Endothelial cell of umbilical vein (primary cell): ENCODE data around the gene SASH3. TPM values are rescaled to one million over a fixed set of nuclear protein-coding genes. Genes with fewer than 3 reads are reported as not detected.

Experiments used
- BruUV-seq: library from RNA; stranded (reverse); fragments of 400-500 nt; replicated peaks from 2 replicates; lab custom pipeline; 2021; lab: Mats Ljungman, UMichigan
- CTCF ChIA-PET: fragments of 300-600, 350-600 bp; sonication (Branson Sonifier 250); formaldehyde crosslinking; loops from one replicate; lab custom pipeline; 2021; ENCODE audit warnings: antibody characterized with exemption, inconsistent platforms; lab: Charles Lee
- POLR2A ChIA-PET: fragments of 300-600, 350-600 bp; sonication (Branson Sonifier 250); formaldehyde crosslinking; loops from one replicate; lab custom pipeline; 2021; ENCODE audit warnings: antibody characterized with exemption, inconsistent platforms; lab: Charles Lee
- DNase-seq: peaks from one replicate; pipeline ENCODE4 v3.0.0-alpha.2; 2011; ENCODE audit warnings: low read depth, low spot score
- FAIRE-seq: peaks from 2 replicates; lab custom pipeline; 2011; peaks lifted over from hg19 to GRCh38; lab: Jason Lieb, UNC
- H2AFZ ChIP-seq: 2 replicates; pipeline ENCODE4 v1.6.0; 2012; ENCODE audit warnings: low read depth, low read length, control low read depth, inconsistent platforms
- H3K27ac ChIP-seq: 2 replicates; pipeline ENCODE4 v1.5.1; 2011; ENCODE audit warnings: low read depth, mild to moderate bottlenecking, control low read depth, low read length, moderate library complexity; ENCODE audit not compliant: insufficient read depth
- H3K27me3 ChIP-seq, 2 experiments: 2 replicates each; pipeline versions ENCODE4 v1.6.0 to v1.6.1; 2011; ENCODE audit warnings: low read length in 2 of 2, mixed read lengths in 1 of 2; ENCODE audit not compliant: control insufficient read depth in 2 of 2, insufficient read depth in 2 of 2
- H3K36me3 ChIP-seq, 2 experiments: 2 replicates in 1 of 2; 3 replicates in 1 of 2; pipeline ENCODE4 v1.5.1; 2011; ENCODE audit warnings: low read length in 2 of 2, mild to moderate bottlenecking in 1 of 2, moderate library complexity in 1 of 2; ENCODE audit not compliant: control insufficient read depth in 2 of 2, insufficient read depth in 2 of 2; ENCODE audit errors: extremely low read depth in 1 of 2
- H3K4me1 ChIP-seq: 3 replicates; pipeline ENCODE4 v1.5.1; 2011; ENCODE audit warnings: mild to moderate bottlenecking, low read length; ENCODE audit not compliant: control insufficient read depth, insufficient read depth; ENCODE audit errors: extremely low read depth
- H3K4me2 ChIP-seq: 2 replicates; pipeline ENCODE4 v1.6.1; 2011; ENCODE audit warnings: low read length, control low read depth, mixed read lengths; ENCODE audit not compliant: insufficient read depth
- H3K4me3 ChIP-seq, 3 experiments: fragments of 200-600 bp in 1 of 3; sonication (generic), shearing (Covaris generic) in 1 of 3; replicated peaks in 1 of 3; 2 replicates each; pipeline ENCODE4 v1.5.1; 2011 to 2016; ENCODE audit warnings: control low read depth in 3 of 3, low read length in 3 of 3, mild to moderate bottlenecking in 2 of 3, inconsistent platforms in 1 of 3, low read depth in 1 of 3, moderate library complexity in 1 of 3; ENCODE audit not compliant: insufficient read depth in 1 of 3
- H3K79me2 ChIP-seq: 2 replicates; pipeline ENCODE4 v1.6.0; 2012; ENCODE audit warnings: low read length, inconsistent platforms; ENCODE audit not compliant: control insufficient read depth, insufficient read depth
- H3K9ac ChIP-seq: replicated peaks from 2 replicates; pipeline ENCODE3; 2011; ENCODE audit warnings: low read length, control low read depth; ENCODE audit not compliant: insufficient read depth; ENCODE audit errors: extremely low read depth
- H3K9me1 ChIP-seq: replicated peaks from 3 replicates; pipeline ENCODE4 v1.6.0; 2011; ENCODE audit warnings: mild to moderate bottlenecking, low read length; ENCODE audit not compliant: control insufficient read depth, insufficient read depth; ENCODE audit errors: extremely low read depth
- H3K9me3 ChIP-seq: replicated peaks from 2 replicates; pipeline ENCODE4 v1.5.1; 2012; ENCODE audit warnings: low read length, inconsistent platforms; ENCODE audit not compliant: control insufficient read depth, insufficient read depth
- H4K20me1 ChIP-seq: replicated peaks from 2 replicates; pipeline ENCODE3; 2011; ENCODE audit warnings: mild to moderate bottlenecking, low read length; ENCODE audit not compliant: control insufficient read depth, insufficient read depth; ENCODE audit errors: extremely low read depth
- EZH2 ChIP-seq: IDR thresholded peaks from 2 replicates; pipeline ENCODE4 v1.6.1; 2012; ENCODE audit warnings: borderline replicate concordance, low read depth, mild to moderate bottlenecking, moderate library complexity, low read length, inconsistent platforms; ENCODE audit not compliant: severe bottlenecking
- FOS ChIP-seq: IDR thresholded peaks from 2 replicates; pipeline ENCODE4 v1.6.1; 2011; ENCODE audit warnings: mild to moderate bottlenecking, low read length, moderate library complexity, borderline replicate concordance; ENCODE audit not compliant: insufficient read depth
- GATA2 ChIP-seq: IDR thresholded peaks from 2 replicates; pipeline ENCODE4 v1.7.0; 2011; ENCODE audit warnings: low read depth, mild to moderate bottlenecking, moderate library complexity, mixed read lengths, low read length; ENCODE audit not compliant: insufficient read length, insufficient read depth
- JUN ChIP-seq: IDR thresholded peaks from 2 replicates; pipeline ENCODE4 v1.6.1; 2011; ENCODE audit warnings: borderline replicate concordance, low read depth; ENCODE audit not compliant: insufficient read length, insufficient read depth
- MAX ChIP-seq: IDR thresholded peaks from 2 replicates; pipeline ENCODE4 v1.6.1; 2011; ENCODE audit not compliant: insufficient read depth, insufficient read length
- MYC ChIP-seq: IDR thresholded peaks from one replicate; pipeline ENCODE4 v1.6.1; 2011; ENCODE audit warnings: mild to moderate bottlenecking, low read depth, low read length
- POLR2A ChIP-seq: IDR thresholded peaks from 2 replicates; pipeline ENCODE4 v1.6.1; 2012; ENCODE audit warnings: low read depth, mild to moderate bottlenecking, control low read depth, low read length
- POLR2AphosphoS5 ChIP-seq: IDR thresholded peaks from 2 replicates; pipeline ENCODE4 v1.6.1; 2012; ENCODE audit warnings: low read depth, mild to moderate bottlenecking, control low read depth, low read length, moderate library complexity; ENCODE audit not compliant: insufficient read depth
- dilution Hi-C: fragments of 300-500 bp; cut with MboI; formaldehyde crosslinking; loops from one replicate; pipeline ENCODE4 v1.15.0; 2019; ENCODE audit warnings: low sequenced_read_pairs; ENCODE audit not compliant: extremely low pct_ligation_motif_present
- intact Hi-C: fragments of 100-400 bp; cut with micrococcal nuclease; formaldehyde crosslinking; loops from one replicate; pipeline ENCODE4 v1.10.0; 2022
- polyA plus RNA-seq, 4 experiments: library from polyadenylated mRNA; depleted of rRNA in 3 of 4; stranded (reverse) in 3 of 4; unstranded in 1 of 4; fragments of >200 nt; gene quantifications; 2 replicates each; pipeline versions ENCODE4 v1.2.1 to v1.2.3, GENCODE V29; 2011 to 2012; ENCODE audit warnings: missing spikeins in 1 of 4
- total RNA-seq: library from RNA; stranded (reverse); gene quantifications from 2 replicates; pipeline ENCODE4 v1.2.3, GENCODE V29; 2021
- TF ChIP-seq, protein P1 (sequence below), 2 donors: IDR thresholded peaks; 1 replicate in 1 of 2; 2 replicates in 1 of 2; pipeline ENCODE4 v1.5.1; 2011; ENCODE audit warnings: low read length in 2 of 2, mild to moderate bottlenecking in 2 of 2, moderate library complexity in 2 of 2, control low read depth in 1 of 2, inconsistent platforms in 1 of 2, low read depth in 1 of 2; ENCODE audit not compliant: insufficient read depth in 1 of 2; ENCODE audit errors: extremely low read depth in 1 of 2

The SASH3 gene
- total and polyA plus RNA-seq, 2 donors (not counting 3 experiments of a cell fraction or from before 2014, with no cell fraction given): not detected

- CTCF ChIA-PET: no interaction called here
- intact Hi-C loops: no loop called here
- dilution Hi-C loops: no loop called here
Measured at GRCh38 chrX:129761596-129761995, 18.2 kb upstream of the SASH3 start.

More at GRCh38 chrX:129761596-129761995, 18.2 kb upstream of the SASH3 start:
- no TSS peak for BruUV-seq
- no peak for FAIRE-seq
- H3K9me3 ChIP-seq: no peaks in the 10 kb centered on the region
- POLR2A ChIA-PET: no interaction called here
- H3K36me3 ChIP-seq: no peaks in the 10 kb centered on the region
- no peak overlapping the region for H2AFZ ChIP-seq
- no peaks in the 10 kb centered on the region for H3K79me2 ChIP-seq
- no peak overlapping the region for H3K4me2 ChIP-seq
- H3K9me1 ChIP-seq: no peaks in the 10 kb centered on the region
- TF ChIP-seq POLR2AphosphoS5: no peak
- TF ChIP-seq, protein P1, sequence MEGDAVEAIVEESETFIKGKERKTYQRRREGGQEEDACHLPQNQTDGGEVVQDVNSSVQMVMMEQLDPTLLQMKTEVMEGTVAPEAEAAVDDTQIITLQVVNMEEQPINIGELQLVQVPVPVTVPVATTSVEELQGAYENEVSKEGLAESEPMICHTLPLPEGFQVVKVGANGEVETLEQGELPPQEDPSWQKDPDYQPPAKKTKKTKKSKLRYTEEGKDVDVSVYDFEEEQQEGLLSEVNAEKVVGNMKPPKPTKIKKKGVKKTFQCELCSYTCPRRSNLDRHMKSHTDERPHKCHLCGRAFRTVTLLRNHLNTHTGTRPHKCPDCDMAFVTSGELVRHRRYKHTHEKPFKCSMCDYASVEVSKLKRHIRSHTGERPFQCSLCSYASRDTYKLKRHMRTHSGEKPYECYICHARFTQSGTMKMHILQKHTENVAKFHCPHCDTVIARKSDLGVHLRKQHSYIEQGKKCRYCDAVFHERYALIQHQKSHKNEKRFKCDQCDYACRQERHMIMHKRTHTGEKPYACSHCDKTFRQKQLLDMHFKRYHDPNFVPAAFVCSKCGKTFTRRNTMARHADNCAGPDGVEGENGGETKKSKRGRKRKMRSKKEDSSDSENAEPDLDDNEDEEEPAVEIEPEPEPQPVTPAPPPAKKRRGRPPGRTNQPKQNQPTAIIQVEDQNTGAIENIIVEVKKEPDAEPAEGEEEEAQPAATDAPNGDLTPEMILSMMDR (IDR thresholded peaks at IDR 0.05; ENCODE audit: extremely low read depth in 1 of 2, insufficient read depth in 1 of 2, low read depth in 1 of 2, low read length in 2 of 2): no peak
- no peak for TF ChIP-seq EZH2
- TF ChIP-seq MAX: no peak
- no peak for TF ChIP-seq FOS
- no peak for TF ChIP-seq POLR2A
- TF ChIP-seq GATA2: no peak
- no peak for TF ChIP-seq JUN
- TF ChIP-seq MYC: no peak
- H3K27ac ChIP-seq: no peak overlapping the region
- no peaks in the 10 kb centered on the region for H3K27me3 ChIP-seq
- H3K4me3 ChIP-seq: no peak overlapping the region
- H3K4me1 ChIP-seq: no peaks in the 10 kb centered on the region
- H3K9ac ChIP-seq: no peak overlapping the region
- no peaks in the 10 kb centered on the region for H4K20me1 ChIP-seq
- DNase-seq: no peak
